GM21717 (cell line): ENCODE measurements around the gene CSH2.
"Not testable (repeated sequence)": the region's sequence is repeated elsewhere in the genome, so short reads cannot be mapped to it uniquely, and the experiment has no call there.

Experiments used
- ATAC-seq: cut with Tn5 transposase; IDR thresholded peaks from one replicate; pipeline ENCODE4 v1.9.1; 2021; ENCODE audit warnings: mild to moderate bottlenecking, moderate library complexity; ENCODE audit not compliant: unreplicated experiment

CSH2 gene

GRCh38 chr17:63873577-63873976, at the start of gene CSH2:
TSS of gene CSH2 (minus strand) at chr17:63873677. CDS start at chr17:63873614, 63 bp downstream.
- not testable (repeated sequence) for ATAC-seq

- peak; percentile 58 for ATAC-seq
These were observed 48.9 kb upstream of the CSH2 start for GRCh38 chr17:63922402-63922801.

- not testable (repeated sequence) for ATAC-seq
These were observed 47.3 kb upstream of the CSH2 start for GRCh38 chr17:63920779-63921178.

GRCh38 chr17:63920050-63920449, 46.6 kb upstream of the CSH2 start:
- ATAC-seq: not testable (repeated sequence)

- ATAC-seq: peak; percentile 62
These were observed 45.8 kb upstream of the CSH2 start for GRCh38 chr17:63919311-63919723.

- not testable (repeated sequence) for ATAC-seq
These were observed 45.4 kb upstream of the CSH2 start, which contains the start of gene GH1 for GRCh38 chr17:63918789-63919305. TSS of gene GH1 (minus strand) at chr17:63918839. CDS start at chr17:63918776, 63 bp downstream.

GRCh38 chr17:63918305-63918704, 44.8 kb upstream of the CSH2 start:
- ATAC-seq: no peak

GRCh38 chr17:63917646-63918045, 44.2 kb upstream of the CSH2 start:
- no peak for ATAC-seq

- ATAC-seq: not testable (repeated sequence)
These were observed 43.7 kb upstream of the CSH2 start for GRCh38 chr17:63917206-63917605.

GRCh38 chr17:63916566-63917185, 43.2 kb upstream of the CSH2 start:
- no peak for ATAC-seq

- ATAC-seq: not testable (repeated sequence)
These were observed 42.3 kb upstream of the CSH2 start for GRCh38 chr17:63915753-63916152.

GRCh38 chr17:63914471-63914870, 41.0 kb upstream of the CSH2 start:
- no peak for ATAC-seq

- no peak for ATAC-seq
These were observed 38.2 kb upstream of the CSH2 start for GRCh38 chr17:63911657-63912100.

GRCh38 chr17:63911041-63911635, 37.7 kb upstream of the CSH2 start, which contains the start of gene CSHL1:
TSS of gene CSHL1 (minus strand) at chr17:63911258. CDS start at chr17:63911196, 62 bp downstream.
- ATAC-seq: no peak

GRCh38 chr17:63910096-63910495, 36.6 kb upstream of the CSH2 start:
- no peak for ATAC-seq

- ATAC-seq: not testable (repeated sequence)
These were observed 36.1 kb upstream of the CSH2 start for GRCh38 chr17:63909586-63909985.

GRCh38 chr17:63907161-63907778, 33.8 kb upstream of the CSH2 start:
- not testable (repeated sequence) for ATAC-seq

- ATAC-seq: not testable (repeated sequence)
These were observed 31.3 kb upstream of the CSH2 start for GRCh38 chr17:63904796-63905195.

GRCh38 chr17:63903787-63904201, 30.3 kb upstream of the CSH2 start:
- ATAC-seq: not testable (repeated sequence)

- not testable (repeated sequence) for ATAC-seq
These were observed 28.5 kb upstream of the CSH2 start for GRCh38 chr17:63901971-63902370.
